GM12801 (cell line): ENCODE measurements around the gene CCDC174.

Experiments used
- TF ChIP-seq, protein P1 (sequence below): IDR thresholded peaks from one replicate; pipeline ENCODE4 v1.5.1; 2011; ENCODE audit warnings: control low read depth; ENCODE audit not compliant: insufficient read length; ENCODE audit errors: extremely low read depth

Gene CCDC174

DNA sequence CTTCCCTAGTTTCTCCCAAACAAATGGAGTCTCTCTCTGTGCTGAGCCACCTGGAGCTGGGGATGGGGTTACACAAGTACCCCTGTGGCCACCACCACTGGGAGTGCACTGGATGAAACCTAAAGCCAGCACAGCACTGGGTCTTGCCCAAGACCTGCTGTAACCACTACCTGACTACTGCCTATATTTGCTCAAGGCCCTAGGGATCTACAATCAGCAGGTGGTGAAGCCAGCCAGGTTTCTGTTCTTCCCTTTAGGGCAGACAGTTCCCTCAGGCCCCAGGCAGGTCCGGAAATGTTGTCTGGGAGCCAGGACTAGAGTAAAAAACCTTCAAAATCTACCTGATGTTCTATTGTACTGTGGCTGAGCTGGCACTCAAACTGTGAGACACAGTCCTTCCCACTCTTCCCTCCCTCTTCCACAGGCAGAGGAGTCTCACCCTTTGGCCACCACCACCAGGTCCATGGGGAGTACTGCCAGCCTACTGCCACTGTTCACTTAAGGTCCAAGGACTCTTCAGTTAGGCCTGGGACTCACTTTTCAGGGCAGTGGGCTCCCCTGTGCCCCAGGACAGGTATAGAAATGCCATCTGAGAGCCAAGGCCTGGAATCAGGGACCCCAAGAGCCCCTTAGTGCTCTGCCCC is 47.2 kb downstream of the CCDC174 start:
- TF ChIP-seq, protein P1, sequence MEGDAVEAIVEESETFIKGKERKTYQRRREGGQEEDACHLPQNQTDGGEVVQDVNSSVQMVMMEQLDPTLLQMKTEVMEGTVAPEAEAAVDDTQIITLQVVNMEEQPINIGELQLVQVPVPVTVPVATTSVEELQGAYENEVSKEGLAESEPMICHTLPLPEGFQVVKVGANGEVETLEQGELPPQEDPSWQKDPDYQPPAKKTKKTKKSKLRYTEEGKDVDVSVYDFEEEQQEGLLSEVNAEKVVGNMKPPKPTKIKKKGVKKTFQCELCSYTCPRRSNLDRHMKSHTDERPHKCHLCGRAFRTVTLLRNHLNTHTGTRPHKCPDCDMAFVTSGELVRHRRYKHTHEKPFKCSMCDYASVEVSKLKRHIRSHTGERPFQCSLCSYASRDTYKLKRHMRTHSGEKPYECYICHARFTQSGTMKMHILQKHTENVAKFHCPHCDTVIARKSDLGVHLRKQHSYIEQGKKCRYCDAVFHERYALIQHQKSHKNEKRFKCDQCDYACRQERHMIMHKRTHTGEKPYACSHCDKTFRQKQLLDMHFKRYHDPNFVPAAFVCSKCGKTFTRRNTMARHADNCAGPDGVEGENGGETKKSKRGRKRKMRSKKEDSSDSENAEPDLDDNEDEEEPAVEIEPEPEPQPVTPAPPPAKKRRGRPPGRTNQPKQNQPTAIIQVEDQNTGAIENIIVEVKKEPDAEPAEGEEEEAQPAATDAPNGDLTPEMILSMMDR, result no peak

DNA sequence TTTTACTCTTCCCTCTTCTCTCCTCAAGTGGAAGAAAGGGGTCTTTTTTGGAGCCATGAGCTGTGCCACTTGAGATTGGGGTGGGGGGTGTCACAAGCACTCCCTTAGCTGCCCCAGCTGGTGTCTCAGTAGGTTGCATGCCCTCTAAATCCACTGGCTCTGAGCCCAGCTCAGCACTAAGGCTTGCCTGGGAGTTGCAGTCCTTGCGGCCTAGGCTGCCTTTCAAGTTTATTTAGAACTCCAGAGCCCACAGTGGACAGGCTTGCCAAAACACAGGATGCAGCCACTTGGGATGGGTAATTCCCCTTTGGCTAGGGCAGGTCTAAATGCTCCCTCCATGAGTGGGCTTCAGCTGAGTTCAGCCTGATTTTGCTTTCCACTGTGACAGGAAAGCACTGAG is 48.1 kb downstream of the CCDC174 start:
- TF ChIP-seq, protein P1, result no peak

DNA sequence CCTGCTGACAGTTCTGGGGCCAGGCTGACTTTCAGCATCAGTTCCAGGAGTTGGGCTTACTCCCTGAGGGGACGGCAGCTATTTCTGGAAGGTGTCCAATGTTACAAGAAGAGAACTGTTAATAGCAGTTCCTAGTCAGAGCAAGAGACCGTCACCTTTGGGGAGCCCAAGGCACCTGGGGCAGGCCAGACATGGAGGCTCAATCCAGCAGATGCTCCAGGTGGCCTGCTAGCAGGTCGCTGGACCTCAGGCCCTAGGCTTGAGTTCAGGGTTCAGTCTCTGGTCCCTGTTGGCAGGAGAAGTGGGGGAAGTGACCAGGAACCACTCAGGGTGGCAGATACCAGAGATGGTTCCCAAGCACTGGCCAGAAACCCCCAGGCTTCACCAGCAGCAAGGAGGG is 49.3 kb downstream of the CCDC174 start:
- TF ChIP-seq, protein P1, result no peak

DNA sequence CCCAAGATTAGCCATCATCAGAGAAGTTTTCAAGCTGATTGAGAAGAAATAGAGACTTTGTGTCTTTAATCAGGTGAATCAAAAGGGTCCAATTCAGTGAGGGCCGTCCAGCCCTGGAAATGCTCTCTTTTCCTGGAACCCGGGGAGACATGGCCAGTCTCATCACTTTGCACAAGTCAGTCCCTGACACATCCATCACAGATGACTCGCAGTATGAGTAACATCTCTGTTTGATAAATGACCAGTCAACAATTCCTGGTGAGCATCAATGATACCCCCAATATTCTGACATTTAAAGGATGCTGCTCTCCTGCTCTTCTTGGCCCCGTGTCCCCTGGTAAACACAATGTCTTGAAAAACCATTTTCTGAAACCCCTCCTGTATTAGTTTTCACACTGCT is 50.1 kb downstream of the CCDC174 start:
- TF ChIP-seq, protein P1, result no peak

DNA sequence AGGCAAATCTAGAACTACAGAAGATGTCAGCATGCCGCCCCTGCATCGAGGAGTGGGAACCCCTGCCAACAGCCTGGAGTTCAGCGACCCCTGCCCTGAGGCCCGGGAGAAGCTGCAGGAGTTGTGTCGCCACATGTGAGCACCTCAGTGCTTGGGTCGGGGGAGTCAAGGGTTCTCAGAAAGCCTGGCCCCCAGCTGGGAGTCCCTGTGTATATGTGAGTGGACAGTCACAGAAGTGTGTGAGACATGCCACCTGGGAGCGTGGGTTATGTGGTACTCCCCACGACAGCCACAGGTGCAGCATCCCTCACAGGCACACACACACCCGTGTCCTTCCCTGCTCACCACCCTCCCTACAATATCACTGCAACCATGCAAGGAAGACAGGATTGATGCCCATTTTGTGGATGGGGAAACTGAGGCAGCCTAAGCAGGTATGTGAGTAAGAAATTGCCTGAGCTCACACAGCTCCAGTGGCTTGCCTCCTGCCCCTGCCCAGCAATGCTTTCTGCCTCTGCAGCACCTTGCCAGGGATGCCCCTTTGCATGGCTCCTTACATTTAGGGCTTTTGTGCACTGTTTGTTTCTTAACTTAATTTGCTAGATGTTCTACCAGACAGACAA is 51.7 kb downstream of the CCDC174 start:
- TF ChIP-seq, protein P1, result no peak

DNA sequence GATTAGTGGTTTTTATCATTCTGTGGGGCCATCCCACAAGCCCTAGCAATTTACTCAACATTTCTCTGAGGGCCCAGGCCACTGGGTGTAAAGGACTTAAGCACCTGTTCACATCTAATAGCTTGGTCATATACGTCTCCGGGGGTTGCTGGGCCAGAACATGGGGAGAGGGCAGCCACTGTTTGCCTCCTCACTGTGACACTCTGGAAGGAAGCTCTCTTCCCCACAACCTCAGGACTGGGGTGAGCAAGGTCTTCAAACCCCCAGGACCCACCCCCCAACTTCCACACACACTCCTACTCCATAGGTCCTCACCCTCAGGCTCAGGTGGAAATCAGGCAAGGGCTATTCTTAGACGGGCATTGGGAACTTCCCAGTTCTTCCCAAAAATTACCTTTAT is 52.2 kb downstream of the CCDC174 start:
- TF ChIP-seq, protein P1, result no peak

DNA sequence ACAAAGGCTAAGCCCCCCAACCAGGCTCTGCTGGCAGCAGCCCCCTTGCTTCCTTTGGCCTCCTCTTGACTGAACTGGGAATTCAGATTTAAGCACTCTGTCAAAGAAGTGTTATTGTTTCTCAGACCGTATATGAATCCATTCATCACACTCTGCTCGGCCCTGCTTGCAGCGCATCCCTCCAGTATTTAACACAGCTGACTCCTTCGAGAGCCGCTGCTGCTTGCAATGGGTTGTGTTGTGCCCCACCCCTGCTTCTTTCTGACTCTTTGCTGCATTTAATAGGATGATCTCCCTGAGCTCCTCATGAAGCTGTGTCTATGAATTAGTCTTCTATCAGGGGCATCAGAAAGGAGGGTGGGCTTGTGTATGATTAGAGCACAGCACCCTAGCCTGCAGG is 54.5 kb downstream of the CCDC174 start:
- TF ChIP-seq, protein P1, result no peak
